Effector memory CD4-positive, alpha-beta T cell (primary cell): Measurements from ENCODE around the gene GDPD4.

ENCODE experiments used
- DNase-seq, 3 donors: peaks; one replicate each; pipeline ENCODE4 v3.0.0-alpha.2; 2020
- H3K27ac ChIP-seq: 2 replicates; pipeline ENCODE4 v1.7.0; 2013; ENCODE audit warnings: mild to moderate bottlenecking, low read length, moderate library complexity; ENCODE audit not compliant: insufficient read depth, poor library complexity, severe bottlenecking
- H3K27me3 ChIP-seq: replicated peaks from 2 replicates; pipeline ENCODE4 v1.7.0; 2013; ENCODE audit warnings: mild to moderate bottlenecking, low read length; ENCODE audit not compliant: insufficient read depth, control insufficient read depth, poor library complexity, severe bottlenecking
- H3K36me3 ChIP-seq: 2 replicates; pipeline ENCODE4 v1.7.0; 2013; ENCODE audit warnings: mild to moderate bottlenecking, low read length, moderate library complexity; ENCODE audit not compliant: control insufficient read depth, insufficient read depth
- H3K4me1 ChIP-seq: 2 replicates; pipeline ENCODE4 v1.7.0; 2013; ENCODE audit warnings: low read length, mild to moderate bottlenecking; ENCODE audit not compliant: control insufficient read depth, insufficient read depth, poor library complexity, severe bottlenecking
- H3K4me3 ChIP-seq: 2 replicates; pipeline ENCODE4 v1.7.0; 2013; ENCODE audit warnings: low read length, low read depth, mild to moderate bottlenecking; ENCODE audit not compliant: insufficient read depth, poor library complexity, severe bottlenecking
- H3K9me3 ChIP-seq: 2 replicates; pipeline ENCODE4 v1.7.0; 2013; ENCODE audit warnings: mild to moderate bottlenecking, low read length, moderate library complexity; ENCODE audit not compliant: control insufficient read depth

The GDPD4 gene

DNA sequence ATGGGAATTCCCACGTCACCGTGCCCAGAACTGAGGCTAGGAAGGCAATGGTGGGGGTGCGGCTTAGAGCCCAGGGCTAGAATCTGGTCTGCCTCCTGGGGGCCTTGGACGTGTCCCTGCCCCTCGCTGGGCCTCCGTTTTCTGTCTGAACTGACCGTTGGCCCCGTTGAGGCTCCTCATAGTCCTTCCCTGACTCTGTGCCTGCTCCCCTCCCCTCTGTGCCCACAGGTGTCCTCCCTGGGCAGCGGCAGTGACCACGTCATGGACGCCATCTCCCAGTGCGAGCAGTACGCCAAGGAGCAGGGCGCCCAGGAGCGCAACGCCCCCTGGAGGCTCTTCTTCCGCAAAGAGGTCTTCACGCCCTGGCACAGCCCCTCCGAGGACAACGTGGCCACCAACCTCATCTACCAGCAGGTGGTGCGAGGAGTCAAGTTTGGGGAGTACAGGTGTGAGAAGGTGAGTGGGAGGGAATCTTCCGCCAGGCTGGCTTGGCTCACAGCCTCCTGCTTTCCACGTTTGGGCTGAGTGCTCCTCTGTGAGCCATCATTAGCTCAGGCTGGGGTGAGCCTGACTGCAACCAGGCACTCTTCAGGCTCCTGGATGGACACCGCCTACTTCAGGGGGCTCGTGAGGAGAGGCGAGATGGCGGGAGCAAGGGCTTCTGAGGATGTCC, 109.5 kb downstream of the GDPD4 start:
- Histone ChIP-seq H3K4me3 (no peak overlapping the region), H3K4me1 (no peaks in the 10 kb centered on the region), H3K36me3 (no peaks in the 10 kb centered on the region), H3K9me3 (no peaks in the 10 kb centered on the region), H3K27me3 (no peaks in the 10 kb centered on the region), H3K27ac (no peak overlapping the region)
- peak in 1 of 3 donors; percentile 12 for DNase-seq

DNA sequence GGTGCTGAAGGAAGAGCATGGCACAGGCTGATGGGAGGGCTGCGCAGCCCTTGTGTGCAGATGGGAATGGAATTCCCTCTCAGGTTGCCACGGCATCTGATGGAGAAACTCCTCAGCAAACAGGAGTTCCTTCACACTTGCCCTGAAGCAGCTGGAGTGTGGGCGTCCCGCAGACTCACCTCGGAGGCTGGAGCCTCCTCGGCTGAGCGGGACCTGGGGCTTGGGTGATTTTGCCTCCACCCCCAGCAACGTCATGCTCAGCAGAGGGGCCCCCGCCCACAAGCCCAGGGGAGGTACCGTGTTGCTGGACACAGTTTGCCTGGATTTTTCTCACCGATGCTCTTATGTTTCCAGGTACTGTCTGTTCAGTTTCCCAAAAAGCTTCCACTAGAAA, 110.1 kb downstream of the GDPD4 start:
- Histone ChIP-seq H3K4me1 (no peaks in the 10 kb centered on the region), H3K27me3 (no peaks in the 10 kb centered on the region), H3K27ac (no peak overlapping the region), H3K9me3 (no peaks in the 10 kb centered on the region), H3K4me3 (no peak overlapping the region), H3K36me3 (no peaks in the 10 kb centered on the region)
- DNase-seq: no peak

DNA sequence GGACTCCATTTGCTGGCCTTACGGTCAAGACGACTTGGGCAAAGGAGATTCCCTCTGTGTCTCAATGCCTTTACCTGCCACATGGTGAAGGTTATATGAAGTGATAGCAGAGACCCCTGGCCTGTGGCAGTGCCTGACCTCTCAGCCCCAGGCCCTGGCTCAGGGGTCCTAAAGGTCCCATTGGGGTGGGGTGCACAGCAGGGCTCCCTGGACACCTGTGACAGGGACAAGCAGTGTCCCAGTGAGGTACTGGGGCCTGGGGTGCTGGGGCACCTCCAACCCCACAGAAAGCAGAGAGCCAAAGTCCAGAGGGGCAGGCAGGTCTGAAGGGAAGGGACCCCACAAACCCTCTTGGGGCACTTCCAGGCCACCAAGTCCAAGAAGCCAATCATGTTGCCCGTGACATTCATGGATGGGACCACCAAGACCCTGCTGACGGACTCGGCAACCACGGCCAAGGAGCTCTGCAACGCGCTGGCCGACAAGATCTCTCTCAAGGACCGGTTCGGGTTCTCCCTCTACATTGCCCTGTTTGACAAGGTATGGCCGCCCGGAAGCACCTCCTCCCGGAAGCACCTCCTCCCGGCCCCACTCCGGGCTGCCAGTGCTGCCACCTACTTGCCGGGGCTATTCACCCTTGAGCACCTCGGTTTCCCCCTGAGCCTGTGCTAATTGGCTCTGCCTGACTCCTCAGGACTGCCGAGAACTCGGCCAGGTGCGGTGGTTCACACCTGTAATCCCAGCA, 111.0 kb downstream of the GDPD4 start:
- H3K27me3 ChIP-seq: no peaks in the 10 kb centered on the region
- no peak for DNase-seq
- no peaks in the 10 kb centered on the region for H3K4me1 ChIP-seq
- H3K4me3 ChIP-seq: no peak overlapping the region
- no peaks in the 10 kb centered on the region for H3K36me3 ChIP-seq
- H3K9me3 ChIP-seq: no peaks in the 10 kb centered on the region
- H3K27ac ChIP-seq: no peak overlapping the region

DNA sequence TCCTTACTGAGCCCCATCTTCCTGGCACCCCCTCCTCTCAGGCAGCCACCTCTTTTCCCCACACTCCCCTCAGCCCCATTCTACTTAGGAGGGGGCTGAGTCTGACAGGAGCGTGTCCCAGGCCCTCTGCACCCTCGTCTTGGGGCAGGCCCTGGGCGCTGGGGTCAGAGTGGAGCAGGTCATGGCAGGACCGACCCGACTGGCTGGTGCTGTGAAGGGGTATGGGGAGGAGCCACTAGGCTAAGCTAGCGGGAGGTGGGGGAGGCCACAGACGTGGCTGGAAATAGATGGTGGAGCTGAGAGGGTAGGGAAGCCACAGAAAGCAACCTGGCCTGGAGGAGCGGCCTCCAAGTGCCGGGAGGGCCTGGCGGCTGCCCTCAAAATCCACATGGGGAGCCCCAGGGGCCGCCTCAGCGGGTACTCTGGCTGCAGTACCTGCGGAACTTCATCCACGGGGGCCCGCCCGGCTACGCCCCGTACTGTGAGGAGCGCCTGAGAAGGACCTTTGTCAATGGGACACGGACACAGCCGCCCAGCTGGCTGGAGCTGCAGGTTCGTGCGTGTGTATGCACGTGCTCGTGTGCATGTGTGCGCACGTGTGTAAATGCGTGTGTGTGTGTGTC, 111.8 kb downstream of the GDPD4 start:
- no peak for DNase-seq
- Histone ChIP-seq H3K36me3 (no peaks in the 10 kb centered on the region), H3K27ac (no peak overlapping the region), H3K4me3 (no peak overlapping the region), H3K9me3 (no peaks in the 10 kb centered on the region), H3K27me3 (no peaks in the 10 kb centered on the region), H3K4me1 (no peaks in the 10 kb centered on the region)

DNA sequence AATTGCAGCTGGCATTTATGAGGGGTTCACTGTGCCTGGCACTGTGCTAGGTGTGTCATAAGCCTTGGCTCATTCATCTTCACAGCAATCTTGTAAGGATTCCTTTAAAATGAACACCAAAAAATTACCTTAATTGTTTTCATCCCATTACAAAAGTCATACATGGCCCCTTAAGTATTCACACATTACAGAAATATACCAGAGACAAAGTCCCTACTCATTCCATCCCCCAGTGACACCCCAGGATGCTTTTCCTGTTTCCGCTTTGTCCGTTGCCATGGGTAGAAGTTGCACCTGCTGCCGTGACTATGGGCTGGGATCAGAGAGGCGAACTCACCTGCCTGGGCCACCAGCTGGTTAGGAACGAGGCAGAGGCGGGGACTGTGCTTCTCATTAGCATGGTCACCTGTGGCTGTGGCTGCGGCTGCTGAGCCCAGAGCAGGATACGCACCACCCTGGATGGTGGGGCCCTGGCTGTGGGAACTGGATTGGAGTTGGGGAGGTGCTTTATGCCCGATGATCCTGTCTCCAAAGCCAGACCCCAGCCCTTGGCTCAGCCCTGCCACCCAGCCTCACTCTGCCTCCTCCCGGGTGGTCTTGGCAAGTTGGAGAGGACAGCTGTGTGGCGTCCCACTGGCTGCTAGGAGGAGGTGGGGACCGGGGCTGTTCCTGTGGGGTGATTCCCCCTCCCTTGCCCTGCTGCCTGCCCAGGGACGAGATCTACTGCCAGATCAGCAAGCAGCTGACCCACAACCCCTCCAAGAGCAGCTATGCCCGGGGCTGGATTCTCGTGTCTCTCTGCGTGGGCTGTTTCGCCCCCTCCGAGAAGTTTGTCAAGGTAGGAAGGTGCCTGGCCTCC, 112.6 kb downstream of the GDPD4 start:
- no peak overlapping the region for H3K4me3 ChIP-seq

DNA sequence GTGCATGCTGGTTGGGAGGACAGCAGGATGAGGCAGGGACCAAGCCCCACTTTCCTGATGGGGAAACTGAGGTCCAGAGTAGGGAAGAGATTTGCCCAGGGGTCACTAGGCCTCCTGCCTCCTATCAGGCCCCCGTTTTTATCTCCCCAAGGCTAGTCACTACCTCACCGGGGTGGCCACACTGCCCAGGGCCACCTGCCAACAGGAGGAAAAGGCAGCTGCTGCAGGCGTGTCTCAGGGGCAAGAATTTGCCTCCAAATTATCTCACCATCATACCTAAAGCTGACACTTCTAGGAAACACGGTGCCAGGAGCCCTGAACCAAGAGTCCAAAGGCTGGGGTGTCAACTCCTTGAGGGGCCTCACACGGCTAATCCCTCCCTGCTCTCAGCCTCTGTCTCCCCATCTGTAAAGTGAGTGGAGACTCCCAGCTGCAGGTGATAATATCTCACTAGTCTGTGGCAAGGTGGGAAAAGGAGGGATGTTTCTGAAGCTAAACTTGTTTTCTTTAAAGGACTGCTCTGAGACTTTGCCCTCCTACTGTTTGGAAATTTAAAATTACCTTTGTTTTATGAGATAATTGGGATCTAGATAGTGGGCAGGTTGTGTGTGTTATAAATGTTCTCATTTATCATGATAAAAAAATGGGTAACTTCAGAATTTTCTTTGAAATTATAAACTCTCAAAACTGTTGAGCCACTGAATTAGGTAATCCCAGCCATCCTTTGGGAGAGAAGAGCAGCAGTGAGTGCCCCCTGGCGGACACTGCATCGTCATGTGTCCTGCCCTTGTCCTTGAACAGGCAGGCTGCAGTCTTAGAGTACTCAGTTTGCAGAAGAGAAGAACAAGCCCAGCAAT, 113.5 kb downstream of the GDPD4 start:
- H3K27ac ChIP-seq: no peak overlapping the region
- no peaks in the 10 kb centered on the region for H3K9me3 ChIP-seq
- H3K4me3 ChIP-seq: no peak overlapping the region
- H3K4me1 ChIP-seq: no peaks in the 10 kb centered on the region
- H3K36me3 ChIP-seq: no peaks in the 10 kb centered on the region
- DNase-seq: peak; percentile 18 to 51 (median 31)
- H3K27me3 ChIP-seq: no peaks in the 10 kb centered on the region

More for the DNA sequence above, 112.6 kb downstream of the GDPD4 start:
- DNase-seq: no peak
- H3K9me3 ChIP-seq: no peaks in the 10 kb centered on the region
- no peaks in the 10 kb centered on the region for H3K4me1 ChIP-seq
- no peaks in the 10 kb centered on the region for H3K36me3 ChIP-seq
- no peaks in the 10 kb centered on the region for H3K27me3 ChIP-seq
- H3K27ac ChIP-seq: no peak overlapping the region

DNA sequence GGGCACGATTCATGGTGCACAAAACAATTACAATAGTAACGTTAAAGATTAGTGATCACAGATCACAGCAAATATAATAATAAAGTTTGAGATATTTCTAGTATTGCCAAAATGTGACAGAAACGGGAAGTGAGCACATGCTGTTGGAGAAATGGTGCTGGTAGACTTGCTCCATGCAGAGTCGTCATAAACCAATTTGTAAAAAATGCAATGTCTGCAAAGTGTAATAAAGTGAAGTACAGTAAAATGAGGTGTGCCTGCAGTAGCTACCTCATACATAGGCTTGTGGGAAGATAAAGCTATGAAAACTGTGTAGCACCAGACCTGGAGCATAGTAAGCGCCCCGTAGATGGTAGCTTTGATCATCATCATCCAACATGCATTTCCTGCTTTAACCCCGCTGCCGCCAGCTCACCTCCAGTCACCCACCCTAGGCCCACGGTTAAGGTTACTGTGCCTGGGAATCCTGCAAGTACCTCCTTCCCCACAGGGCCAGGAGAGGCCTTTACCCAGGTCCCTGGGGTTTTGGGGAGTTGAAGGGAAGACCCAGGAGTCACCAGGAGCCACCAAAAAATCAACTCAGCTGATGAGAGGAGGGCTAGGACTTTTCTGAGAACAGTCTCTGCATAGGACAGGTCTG, 114.3 kb downstream of the GDPD4 start:
- Histone ChIP-seq H3K36me3 (no peaks in the 10 kb centered on the region), H3K4me3 (no peak overlapping the region), H3K9me3 (no peaks in the 10 kb centered on the region), H3K27me3 (no peaks in the 10 kb centered on the region), H3K4me1 (no peaks in the 10 kb centered on the region), H3K27ac (no peak overlapping the region)
- DNase-seq: no peak

DNA sequence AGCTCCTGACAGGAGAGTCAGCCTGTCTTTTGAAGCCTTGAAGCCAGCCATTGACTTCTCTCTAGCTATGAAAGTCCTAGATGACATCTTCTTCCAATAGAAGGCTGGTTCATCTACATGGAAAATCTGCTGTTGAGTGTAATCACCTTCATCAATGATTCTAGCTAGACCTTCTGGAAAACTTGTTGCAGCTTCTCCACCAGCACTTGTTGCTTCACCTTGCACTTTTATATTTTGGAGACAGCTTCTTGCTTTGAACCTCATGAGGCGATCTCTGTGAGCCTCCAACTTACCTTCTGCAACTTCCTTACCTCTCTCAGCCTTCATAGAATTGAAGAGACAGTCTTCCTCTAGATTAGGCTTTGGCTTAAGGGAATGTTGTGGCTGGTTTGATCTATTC, 115.2 kb downstream of the GDPD4 start:
- Histone ChIP-seq H3K9me3 (no peaks in the 10 kb centered on the region), H3K27ac (no peak overlapping the region), H3K4me3 (no peak overlapping the region), H3K36me3 (no peaks in the 10 kb centered on the region), H3K27me3 (no peaks in the 10 kb centered on the region), H3K4me1 (no peaks in the 10 kb centered on the region)
- DNase-seq: no peak
